ENCODE results near the gene DOLPP1. TPM values are rescaled to one million over a fixed set of nuclear protein-coding genes. Genes with fewer than 3 reads are reported as not detected.
A peak's percentile ranks its signal among the peaks of the same experiment; 100 is the strongest.

The DOLPP1 gene
- total RNA-seq, 6 experiments from 2014 or later: 13.9 to 20.8 (median 15.6) TPM

GRCh38 chr9:129138144-129138462, 57.2 kb downstream of the DOLPP1 start:
- no peak overlapping the region for H3K4me3 Mint-ChIP-seq
- no peaks in the 10 kb centered on the region for H3K9me3 Mint-ChIP-seq
- TF ChIP-seq, protein P1, sequence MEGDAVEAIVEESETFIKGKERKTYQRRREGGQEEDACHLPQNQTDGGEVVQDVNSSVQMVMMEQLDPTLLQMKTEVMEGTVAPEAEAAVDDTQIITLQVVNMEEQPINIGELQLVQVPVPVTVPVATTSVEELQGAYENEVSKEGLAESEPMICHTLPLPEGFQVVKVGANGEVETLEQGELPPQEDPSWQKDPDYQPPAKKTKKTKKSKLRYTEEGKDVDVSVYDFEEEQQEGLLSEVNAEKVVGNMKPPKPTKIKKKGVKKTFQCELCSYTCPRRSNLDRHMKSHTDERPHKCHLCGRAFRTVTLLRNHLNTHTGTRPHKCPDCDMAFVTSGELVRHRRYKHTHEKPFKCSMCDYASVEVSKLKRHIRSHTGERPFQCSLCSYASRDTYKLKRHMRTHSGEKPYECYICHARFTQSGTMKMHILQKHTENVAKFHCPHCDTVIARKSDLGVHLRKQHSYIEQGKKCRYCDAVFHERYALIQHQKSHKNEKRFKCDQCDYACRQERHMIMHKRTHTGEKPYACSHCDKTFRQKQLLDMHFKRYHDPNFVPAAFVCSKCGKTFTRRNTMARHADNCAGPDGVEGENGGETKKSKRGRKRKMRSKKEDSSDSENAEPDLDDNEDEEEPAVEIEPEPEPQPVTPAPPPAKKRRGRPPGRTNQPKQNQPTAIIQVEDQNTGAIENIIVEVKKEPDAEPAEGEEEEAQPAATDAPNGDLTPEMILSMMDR (IDR thresholded peaks at IDR 0.05): no peak
- DNase-seq: no peak
- peak overlapping the region; percentile 97 for H3K27ac Mint-ChIP-seq
- H3K4me1 Mint-ChIP-seq (ENCODE audit: low read depth): peaks cover 60% of the 10 kb centered on the region
- H3K27me3 Mint-ChIP-seq (ENCODE audit: insufficient read depth): no peaks in the 10 kb centered on the region; the same call in 1 of the 2 replicates
- H3K36me3 Mint-ChIP-seq (ENCODE audit: low read depth): peaks cover 5% of the 10 kb centered on the region; the same call in 1 of the 2 replicates

- TF ChIP-seq, protein P1 (IDR thresholded peaks at IDR 0.05): no peak
- peaks cover 66% of the 10 kb centered on the region for H3K4me1 Mint-ChIP-seq (ENCODE audit: low read depth)
- peaks cover under 1% of the 10 kb centered on the region; the same call in 1 of the 2 replicates for H3K27me3 Mint-ChIP-seq (ENCODE audit: insufficient read depth)
- H3K4me3 Mint-ChIP-seq: peak overlapping the region; percentile 87
- peak overlapping the region; percentile 97 for H3K27ac Mint-ChIP-seq
- H3K36me3 Mint-ChIP-seq (ENCODE audit: low read depth): peaks cover 4% of the 10 kb centered on the region; the same call in 1 of the 2 replicates
- no peaks in the 10 kb centered on the region for H3K9me3 Mint-ChIP-seq
- DNase-seq: peak; percentile 65
These were observed 57.7 kb downstream of the DOLPP1 start for GRCh38 chr9:129138476-129139232.

DNA sequence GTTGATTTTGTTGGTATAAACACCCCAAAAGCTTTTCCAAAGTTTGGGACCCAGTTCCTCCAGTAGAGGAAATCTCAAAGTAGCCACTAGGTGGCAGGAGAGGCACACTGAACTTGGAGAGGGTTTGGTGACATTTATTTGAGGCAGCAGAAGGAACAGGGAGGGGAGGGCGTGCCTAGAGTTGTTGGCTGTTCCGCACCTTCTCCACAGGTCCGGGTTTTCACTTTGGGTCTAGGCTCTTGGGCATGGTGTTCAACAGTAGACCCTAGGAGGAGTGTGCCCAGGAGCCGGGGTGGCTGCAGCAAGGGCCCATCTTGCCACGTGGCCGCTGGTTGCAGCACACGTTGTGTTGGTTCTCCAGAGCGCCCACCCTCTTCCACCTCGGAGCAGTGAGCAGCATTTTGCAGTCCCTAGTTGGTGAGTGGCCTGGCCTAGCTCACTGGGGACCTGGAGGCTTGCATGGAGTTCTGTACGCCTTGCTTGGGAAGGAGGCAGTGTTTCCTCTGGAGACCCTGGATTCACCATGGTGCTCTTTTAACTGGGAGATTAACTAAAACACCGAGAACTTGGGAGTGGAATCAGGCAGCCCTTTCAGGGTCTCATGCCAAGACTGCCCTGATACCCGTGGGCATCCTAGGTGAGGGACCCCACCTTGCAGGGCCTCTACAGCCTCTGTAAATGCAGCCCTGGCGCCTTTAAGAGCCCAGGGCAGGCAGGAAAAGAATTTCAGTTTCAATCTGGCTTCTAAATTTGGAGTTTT, 58.5 kb downstream of the DOLPP1 start:
- DNase-seq: peak; percentile 82

GRCh38 chr9:129139993-129140396, 59.1 kb downstream of the DOLPP1 start:
- Mint-ChIP-seq H3K36me3 (ENCODE audit: low read depth) (peaks cover 6% of the 10 kb centered on the region; the same call in 1 of the 2 replicates), H3K9me3 (no peaks in the 10 kb centered on the region), H3K27ac (peak overlapping the region; percentile 97), H3K4me1 (ENCODE audit: low read depth) (peaks cover 74% of the 10 kb centered on the region), H3K27me3 (ENCODE audit: insufficient read depth) (peaks cover 2% of the 10 kb centered on the region; the same call in 1 of the 2 replicates), H3K4me3 (peak overlapping the region; percentile 87)
- TF ChIP-seq, protein P1 (IDR thresholded peaks at IDR 0.05): no peak
- DNase-seq: peak; percentile 98

More for the DNA sequence above, 58.5 kb downstream of the DOLPP1 start:
- Mint-ChIP-seq H3K27me3 (ENCODE audit: insufficient read depth) (peaks cover 2% of the 10 kb centered on the region; the same call in 1 of the 2 replicates), H3K27ac (peak overlapping the region; percentile 97), H3K4me1 (ENCODE audit: low read depth) (peaks cover 72% of the 10 kb centered on the region), H3K36me3 (ENCODE audit: low read depth) (peaks cover 6% of the 10 kb centered on the region; the same call in 1 of the 2 replicates), H3K4me3 (peak overlapping the region; percentile 87), H3K9me3 (no peaks in the 10 kb centered on the region)
- TF ChIP-seq, protein P1 (IDR thresholded peaks at IDR 0.05): peak; percentile 99

Other genes starting within 250 kb of the DOLPP1 start
- gene KYAT1, start 199.2 kb upstream of the DOLPP1 start, total RNA-seq (2021; fragmentation: NEBNext Ultra II Directional; extraction: Animal tissue kit (Norgen Biotek cat#: 25700)): 1 to 10 TPM; 6.7 to 9.0 (median 8.3) TPM
- gene LRRC8A, start 199.0 kb upstream of the DOLPP1 start, total RNA-seq (2021; fragmentation: NEBNext Ultra II Directional; extraction: Animal tissue kit (Norgen Biotek cat#: 25700)): 10 to 100 TPM; 37.8 to 51.9 (median 39.6) TPM
- gene PHYHD1, start 160.1 kb upstream of the DOLPP1 start, total RNA-seq (2021; fragmentation: NEBNext Ultra II Directional; extraction: Animal tissue kit (Norgen Biotek cat#: 25700)): 10 to 100 TPM in 3 of 6 experiments, 1 to 10 TPM in 3; 6.8 to 13.9 (median 10.0) TPM
- gene DOLK, start 133.5 kb upstream of the DOLPP1 start, total RNA-seq (2021; fragmentation: NEBNext Ultra II Directional; extraction: Animal tissue kit (Norgen Biotek cat#: 25700)): 10 to 100 TPM; 27.8 to 34.4 (median 31.6) TPM
- gene NUP188, start 133.4 kb upstream of the DOLPP1 start, total RNA-seq (2021; fragmentation: NEBNext Ultra II Directional; extraction: Animal tissue kit (Norgen Biotek cat#: 25700)): 10 to 100 TPM; 42.1 to 58.2 (median 54.2) TPM
- 10 to 100 TPM; 38.1 to 56.1 (median 42.7) TPM for gene SH3GLB2, start 52.8 kb upstream of the DOLPP1 start, total RNA-seq (2021; fragmentation: NEBNext Ultra II Directional; extraction: Animal tissue kit (Norgen Biotek cat#: 25700))
- gene MIGA2, start 44.5 kb upstream of the DOLPP1 start, total RNA-seq (2021; fragmentation: NEBNext Ultra II Directional; extraction: Animal tissue kit (Norgen Biotek cat#: 25700)): 10 to 100 TPM; 20.2 to 30.2 (median 22.2) TPM
- gene CRAT, start 29.7 kb downstream of the DOLPP1 start, total RNA-seq (2021; fragmentation: NEBNext Ultra II Directional; extraction: Animal tissue kit (Norgen Biotek cat#: 25700)): 10 to 100 TPM; 35.5 to 50.2 (median 42.6) TPM
- gene PTPA, start 30.3 kb downstream of the DOLPP1 start, total RNA-seq (2021; fragmentation: NEBNext Ultra II Directional; extraction: Animal tissue kit (Norgen Biotek cat#: 25700)): 100 to 1,000 TPM; 153 to 170 (median 162) TPM
- gene IER5L, start 97.2 kb downstream of the DOLPP1 start, total RNA-seq (2021; fragmentation: NEBNext Ultra II Directional; extraction: Animal tissue kit (Norgen Biotek cat#: 25700)): 10 to 100 TPM; 28.5 to 45.1 (median 42.2) TPM

Data from HFFc6 (cell line).